IMR-90 (cell line): ENCODE measurements around the gene ZXDC. TPM values are rescaled to one million over a fixed set of nuclear protein-coding genes. Genes with fewer than 3 reads are reported as not detected.

Experiments used
- ATAC-seq: fragments of 200-7000 bp; cut with Tn5 transposase; 2 replicates; pipeline ENCODE4 v1.9.1; 2020; ENCODE audit warnings: low read depth, mild to moderate bottlenecking, moderate library complexity
- BruUV-seq: library from RNA; stranded (reverse); fragments of 400-500 nt; replicated peaks from 2 replicates; lab custom pipeline; 2021; lab: Mats Ljungman, UMichigan
- CTCF ChIA-PET: fragments of 300-600 bp; formaldehyde crosslinking; extraction: SDS; loops from one replicate; lab custom pipeline; 2021; ENCODE audit warnings: antibody characterized with exemption; lab: Yijun Ruan, JAX
- POLR2A ChIA-PET: fragments of 300-600 bp; sonication (Branson Sonifier 250); formaldehyde crosslinking; loops from one replicate; lab custom pipeline; 2022; ENCODE audit warnings: antibody characterized with exemption; ENCODE audit not compliant: unreplicated experiment; lab: Charles Lee
- DNase-seq: peaks from one replicate; pipeline ENCODE4 v3.0.0; 2013
- H2AFZ ChIP-seq: replicated peaks from 2 replicates; pipeline ENCODE3; 2013; ENCODE audit warnings: low read length, mild to moderate bottlenecking; ENCODE audit not compliant: poor library complexity
- H2AK5ac ChIP-seq: 2 replicates; pipeline ENCODE4 v1.6.1; 2013; ENCODE audit warnings: low read depth, low read length, inconsistent platforms
- H2AK9ac ChIP-seq: replicated peaks from 2 replicates; pipeline ENCODE3; 2013; ENCODE audit warnings: mild to moderate bottlenecking, low read depth, low read length, moderate library complexity; ENCODE audit not compliant: poor library complexity
- H2BK120ac ChIP-seq: 2 replicates; pipeline ENCODE4 v1.6.1; 2013; ENCODE audit warnings: low read depth, low read length, inconsistent platforms
- H2BK15ac ChIP-seq: 3 replicates; pipeline ENCODE4 v1.6.1; 2013; ENCODE audit warnings: low read depth, low read length, inconsistent platforms
- H2BK20ac ChIP-seq: 2 replicates; pipeline ENCODE4 v1.6.1; 2013; ENCODE audit warnings: low read depth, mild to moderate bottlenecking, inconsistent platforms, low read length, moderate library complexity
- H2BK5ac ChIP-seq: 2 replicates; pipeline ENCODE4 v1.6.1; 2013; ENCODE audit warnings: mild to moderate bottlenecking, low read depth, low read length, inconsistent platforms; ENCODE audit not compliant: poor library complexity, severe bottlenecking
- H3K14ac ChIP-seq: replicated peaks from 2 replicates; pipeline ENCODE4 v1.6.1; 2013; ENCODE audit warnings: low read depth, low read length, inconsistent platforms
- H3K18ac ChIP-seq: 2 replicates; pipeline ENCODE4 v1.6.1; 2013; ENCODE audit warnings: low read depth, low read length, control low read depth
- H3K23ac ChIP-seq: 2 replicates; pipeline ENCODE4 v1.6.1; 2013; ENCODE audit warnings: low read depth, low read length, inconsistent platforms
- H3K27ac ChIP-seq: 2 replicates; pipeline ENCODE4 v1.5.1; 2013; ENCODE audit warnings: mild to moderate bottlenecking, control low read depth, low read length; ENCODE audit not compliant: insufficient read depth
- H3K27me3 ChIP-seq: 2 replicates; pipeline ENCODE4 v1.6.1; 2013; ENCODE audit warnings: low read length; ENCODE audit not compliant: control insufficient read depth, insufficient read depth
- H3K36me3 ChIP-seq: 2 replicates; pipeline ENCODE4 v1.6.1; 2013; ENCODE audit warnings: low read length, mixed read lengths; ENCODE audit not compliant: control insufficient read depth, insufficient read depth
- H3K4ac ChIP-seq: 2 replicates; pipeline ENCODE4 v1.6.1; 2013; ENCODE audit warnings: low read depth, low read length, inconsistent platforms
- H3K4me1 ChIP-seq: 2 replicates; pipeline ENCODE4 v1.6.1; 2013; ENCODE audit warnings: low read length, mixed read lengths; ENCODE audit not compliant: control insufficient read depth, insufficient read depth
- H3K4me2 ChIP-seq: 2 replicates; pipeline ENCODE4 v1.6.1; 2013; ENCODE audit warnings: low read depth, mild to moderate bottlenecking, control low read depth, low read length, moderate library complexity
- H3K4me3 ChIP-seq: 2 replicates; pipeline ENCODE4 v1.5.1; 2013; ENCODE audit warnings: low read depth, mild to moderate bottlenecking, control low read depth, low read length, moderate library complexity; ENCODE audit not compliant: insufficient read depth
- H3K56ac ChIP-seq: 2 replicates; pipeline ENCODE4 v1.6.1; 2013; ENCODE audit warnings: low read length, inconsistent platforms; ENCODE audit not compliant: insufficient read depth; ENCODE audit errors: extremely low read depth
- H3K79me1 ChIP-seq, 2 experiments: 2 replicates each; pipeline ENCODE4 v1.6.1; 2013; ENCODE audit warnings: low read length in 2 of 2, inconsistent platforms in 1 of 2, low read depth in 1 of 2
- H3K9ac ChIP-seq: 2 replicates; pipeline ENCODE4 v1.6.1; 2013; ENCODE audit warnings: low read depth, low read length, control low read depth
- H3K9me1 ChIP-seq: 2 replicates; pipeline ENCODE4 v1.6.1; 2013; ENCODE audit warnings: low read length, inconsistent platforms; ENCODE audit not compliant: insufficient read depth
- H3K9me3 ChIP-seq: 2 replicates; pipeline ENCODE4 v1.6.1; 2013; ENCODE audit warnings: low read length; ENCODE audit not compliant: control insufficient read depth, insufficient read depth
- H4K20me1 ChIP-seq: 2 replicates; pipeline ENCODE4 v1.6.1; 2013; ENCODE audit warnings: low read length, inconsistent platforms; ENCODE audit not compliant: insufficient read depth
- H4K5ac ChIP-seq: 2 replicates; pipeline ENCODE4 v1.6.1; 2013; ENCODE audit warnings: mild to moderate bottlenecking, low read depth, low read length, control low read depth
- H4K8ac ChIP-seq, 2 experiments: 2 replicates each; pipeline ENCODE4 v1.6.1; 2013; ENCODE audit warnings: low read depth in 2 of 2, low read length in 2 of 2, control low read depth in 1 of 2, inconsistent platforms in 1 of 2
- H4K91ac ChIP-seq: 2 replicates; pipeline ENCODE4 v1.6.1; 2013; ENCODE audit warnings: low read depth, low read length, inconsistent platforms; ENCODE audit not compliant: insufficient read depth
- BHLHE40 ChIP-seq: fragments of 150-350 bp; IDR thresholded peaks from 2 replicates; pipeline ENCODE4 v1.6.1; 2016; ENCODE audit warnings: mild to moderate bottlenecking, low read depth, low read length
- CEBPB ChIP-seq: IDR thresholded peaks from 2 replicates; pipeline ENCODE4 v1.6.1; 2012; ENCODE audit warnings: low read depth, low read length, improper control_type of control experiment
- CHD1 ChIP-seq: IDR thresholded peaks from 2 replicates; pipeline ENCODE4 v1.6.1; 2012; ENCODE audit warnings: low read depth, low read length, improper control_type of control experiment
- FOS ChIP-seq: fragments of 150-350 bp; IDR thresholded peaks from 2 replicates; pipeline ENCODE4 v1.6.1; 2016; ENCODE audit warnings: low read depth, low read length
- MAFK ChIP-seq: IDR thresholded peaks from 2 replicates; pipeline ENCODE4 v1.6.1; 2012; ENCODE audit warnings: low read depth, low read length, improper control_type of control experiment
- MAZ ChIP-seq: IDR thresholded peaks from 2 replicates; pipeline ENCODE4 v1.6.1; 2012; ENCODE audit warnings: low read depth, mild to moderate bottlenecking, low read length, improper control_type of control experiment, moderate library complexity, borderline replicate concordance
- MXI1 ChIP-seq: IDR thresholded peaks from 2 replicates; pipeline ENCODE4 v1.6.1; 2012; ENCODE audit warnings: low read depth, mild to moderate bottlenecking, low read length, moderate library complexity, borderline replicate concordance
- NFE2L2 ChIP-seq: fragments of 150-350 bp; IDR thresholded peaks from 2 replicates; pipeline ENCODE4 v1.6.1; 2016; ENCODE audit warnings: low read depth, mild to moderate bottlenecking, low read length
- POLR2A ChIP-seq: IDR thresholded peaks from 2 replicates; pipeline ENCODE4 v1.6.1; 2012; ENCODE audit warnings: mild to moderate bottlenecking, low read depth, low read length
- RAD21 ChIP-seq: IDR thresholded peaks from 2 replicates; pipeline ENCODE4 v1.6.1; 2012; ENCODE audit warnings: low read length, improper control_type of control experiment
- RCOR1 ChIP-seq: IDR thresholded peaks from 2 replicates; pipeline ENCODE4 v1.6.1; 2012; ENCODE audit warnings: mild to moderate bottlenecking, low read length, improper control_type of control experiment; ENCODE audit not compliant: insufficient replicate concordance
- RFX5 ChIP-seq: IDR thresholded peaks from 2 replicates; pipeline ENCODE4 v1.8.0; 2012; ENCODE audit warnings: low read depth, mild to moderate bottlenecking, low read length, moderate library complexity
- SMC3 ChIP-seq: fragments of 150-350 bp; IDR thresholded peaks from 2 replicates; pipeline ENCODE4 v1.6.1; 2016; ENCODE audit warnings: low read depth, mild to moderate bottlenecking, antibody characterized with exemption, low read length, moderate library complexity
- WGBS, 2 experiments: methylation state at CpG; one replicate each; pipeline versions ENCODE4 v1.1.5 to v1.1.7; 2013; ENCODE audit warnings: missing lambda C conversion rate in 2 of 2; ENCODE audit not compliant: insufficient read length in 1 of 2; ENCODE audit errors: extremely low coverage in 2 of 2; 5-methylcytosine and 5-hydroxymethylcytosine counted together
- dilution Hi-C: fragments of 300-500 bp; cut with HindIII; formaldehyde crosslinking; loops from one replicate; pipeline ENCODE4 v1.14.3; 2018; ENCODE audit warnings: low sequenced_read_pairs; ENCODE audit not compliant: unreplicated experiment
- in situ Hi-C: fragments of 300-500 bp; cut with MboI; formaldehyde crosslinking; loops from 3 replicates; pipeline ENCODE4 v1.14.3; 2019; ENCODE audit warnings: low sequenced_read_pairs, inconsistent platforms, mixed read lengths
- intact Hi-C: fragments of 100-400 bp; cut with micrococcal nuclease; formaldehyde crosslinking; loops from 2 replicates; pipeline ENCODE4 v1.10.0; 2022
- polyA plus RNA-seq, 3 experiments: library from polyadenylated mRNA; depleted of rRNA; stranded (reverse); fragments of >200 nt; gene quantifications; 2 replicates each; pipeline ENCODE4 v1.2.3, GENCODE V29; 2012; ENCODE audit warnings: low replicate concordance in 1 of 3
- total RNA-seq: library from RNA; depleted of rRNA; stranded (reverse); fragments of >200 nt; gene quantifications from 2 replicates; pipeline ENCODE4 v1.2.3, GENCODE V29; 2012
- TF ChIP-seq, protein P1 (sequence below): fragments of 150-350 bp; IDR thresholded peaks from 2 replicates; pipeline ENCODE4 v1.6.1; 2017; ENCODE audit warnings: mild to moderate bottlenecking, antibody characterized with exemption, low read length, low read depth
- TF ChIP-seq, protein P2 (sequence below): conservative IDR thresholded peaks from 2 replicates; pipeline ENCODE4 v1.5.1; 2012; ENCODE audit warnings: mild to moderate bottlenecking, low read depth, low read length, improper control_type of control experiment
- TF ChIP-seq, protein P3 (sequence below): fragments of 150-350 bp; IDR thresholded peaks from 2 replicates; pipeline ENCODE4 v1.6.1; 2016; ENCODE audit warnings: low read depth, mild to moderate bottlenecking, low read length, moderate library complexity, borderline replicate concordance

ZXDC gene
- total and polyA plus RNA-seq, 2 of the 4 experiments (the other 2 are of a cell fraction) = 11.5 to 14.3 TPM

DNA sequence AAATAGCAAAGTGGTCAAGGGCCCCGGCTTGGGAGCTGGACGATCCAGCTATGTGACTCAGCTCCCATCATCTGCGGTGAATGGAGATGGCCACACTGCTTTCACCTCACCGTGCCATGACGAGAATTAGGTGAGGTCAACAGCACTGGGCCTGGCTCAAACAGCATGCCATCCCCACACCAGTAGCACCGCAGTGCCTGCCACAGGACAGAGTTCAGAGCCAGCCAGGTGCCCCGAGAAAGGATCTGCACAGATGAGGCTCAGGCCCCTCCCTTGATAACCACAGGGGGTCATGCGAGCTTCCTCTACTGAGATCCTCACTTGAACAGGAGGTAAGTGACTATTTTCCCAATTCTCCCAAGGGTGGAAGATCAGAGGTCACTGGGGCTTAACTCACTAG, 29.4 kb downstream of the ZXDC start:
- intact Hi-C loops = no loop called here
- H3K4me2 ChIP-seq = no peak overlapping the region
- no peak overlapping the region for H3K4ac ChIP-seq
- no peak overlapping the region for H2AFZ ChIP-seq
- H3K18ac ChIP-seq = no peak overlapping the region
- peaks cover 16% of the 10 kb centered on the region; the same call in 1 of the 2 replicates for H3K9me1 ChIP-seq
- no peak overlapping the region for H4K91ac ChIP-seq
- H3K14ac ChIP-seq = peak overlapping the region; percentile 4; the same call in 1 of the 2 replicates
- H3K9ac ChIP-seq = no peak overlapping the region
- H2BK20ac ChIP-seq = no peak overlapping the region
- no TSS peak for BruUV-seq
- H2BK120ac ChIP-seq = no peak overlapping the region
- no peak overlapping the region for H3K4me3 ChIP-seq
- no peak for DNase-seq
- peaks cover 0 to 5% of the 10 kb centered on the region in 2 experiments; a peak in 3 of 4 replicates for H3K79me1 ChIP-seq
- ATAC-seq = peak; percentile 25
- H3K9me3 ChIP-seq = no peaks in the 10 kb centered on the region
- CTCF ChIA-PET = no interaction called here
- H3K27ac ChIP-seq = no peak overlapping the region
- no peaks in the 10 kb centered on the region for H3K27me3 ChIP-seq
- no peak overlapping the region for H2AK5ac ChIP-seq
- H3K4me1 ChIP-seq = peaks cover 9% of the 10 kb centered on the region
- TF ChIP-seq FOS = no peak
- TF ChIP-seq MAFK = no peak
- no peak for TF ChIP-seq SMC3
- TF ChIP-seq, protein P1, sequence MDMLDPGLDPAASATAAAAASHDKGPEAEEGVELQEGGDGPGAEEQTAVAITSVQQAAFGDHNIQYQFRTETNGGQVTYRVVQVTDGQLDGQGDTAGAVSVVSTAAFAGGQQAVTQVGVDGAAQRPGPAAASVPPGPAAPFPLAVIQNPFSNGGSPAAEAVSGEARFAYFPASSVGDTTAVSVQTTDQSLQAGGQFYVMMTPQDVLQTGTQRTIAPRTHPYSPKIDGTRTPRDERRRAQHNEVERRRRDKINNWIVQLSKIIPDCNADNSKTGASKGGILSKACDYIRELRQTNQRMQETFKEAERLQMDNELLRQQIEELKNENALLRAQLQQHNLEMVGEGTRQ = no peak
- TF ChIP-seq, protein P2, sequence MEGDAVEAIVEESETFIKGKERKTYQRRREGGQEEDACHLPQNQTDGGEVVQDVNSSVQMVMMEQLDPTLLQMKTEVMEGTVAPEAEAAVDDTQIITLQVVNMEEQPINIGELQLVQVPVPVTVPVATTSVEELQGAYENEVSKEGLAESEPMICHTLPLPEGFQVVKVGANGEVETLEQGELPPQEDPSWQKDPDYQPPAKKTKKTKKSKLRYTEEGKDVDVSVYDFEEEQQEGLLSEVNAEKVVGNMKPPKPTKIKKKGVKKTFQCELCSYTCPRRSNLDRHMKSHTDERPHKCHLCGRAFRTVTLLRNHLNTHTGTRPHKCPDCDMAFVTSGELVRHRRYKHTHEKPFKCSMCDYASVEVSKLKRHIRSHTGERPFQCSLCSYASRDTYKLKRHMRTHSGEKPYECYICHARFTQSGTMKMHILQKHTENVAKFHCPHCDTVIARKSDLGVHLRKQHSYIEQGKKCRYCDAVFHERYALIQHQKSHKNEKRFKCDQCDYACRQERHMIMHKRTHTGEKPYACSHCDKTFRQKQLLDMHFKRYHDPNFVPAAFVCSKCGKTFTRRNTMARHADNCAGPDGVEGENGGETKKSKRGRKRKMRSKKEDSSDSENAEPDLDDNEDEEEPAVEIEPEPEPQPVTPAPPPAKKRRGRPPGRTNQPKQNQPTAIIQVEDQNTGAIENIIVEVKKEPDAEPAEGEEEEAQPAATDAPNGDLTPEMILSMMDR = no peak
- no peak for TF ChIP-seq MXI1
- TF ChIP-seq, protein P3, sequence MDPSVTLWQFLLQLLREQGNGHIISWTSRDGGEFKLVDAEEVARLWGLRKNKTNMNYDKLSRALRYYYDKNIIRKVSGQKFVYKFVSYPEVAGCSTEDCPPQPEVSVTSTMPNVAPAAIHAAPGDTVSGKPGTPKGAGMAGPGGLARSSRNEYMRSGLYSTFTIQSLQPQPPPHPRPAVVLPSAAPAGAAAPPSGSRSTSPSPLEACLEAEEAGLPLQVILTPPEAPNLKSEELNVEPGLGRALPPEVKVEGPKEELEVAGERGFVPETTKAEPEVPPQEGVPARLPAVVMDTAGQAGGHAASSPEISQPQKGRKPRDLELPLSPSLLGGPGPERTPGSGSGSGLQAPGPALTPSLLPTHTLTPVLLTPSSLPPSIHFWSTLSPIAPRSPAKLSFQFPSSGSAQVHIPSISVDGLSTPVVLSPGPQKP = no peak
- TF ChIP-seq CEBPB = no peak
- TF ChIP-seq CHD1 = no peak
- TF ChIP-seq RFX5 = no peak
- TF ChIP-seq POLR2A = no peak
- TF ChIP-seq RAD21 = no peak
- no peak for TF ChIP-seq NFE2L2
- TF ChIP-seq BHLHE40 = no peak
- TF ChIP-seq MAZ = no peak
- TF ChIP-seq RCOR1 = no peak
- H2BK5ac ChIP-seq = no peak overlapping the region
- dilution Hi-C loops = no loop called here
- H2BK15ac ChIP-seq = no peak overlapping the region
- no peak overlapping the region for H3K56ac ChIP-seq
- no peak overlapping the region for H4K5ac ChIP-seq
- no peak overlapping the region for H2AK9ac ChIP-seq
- peaks cover 8% of the 10 kb centered on the region; the same call in 1 of the 2 replicates for H4K20me1 ChIP-seq
- POLR2A ChIA-PET = no interaction called here
- H3K36me3 ChIP-seq = peaks cover 3% of the 10 kb centered on the region
- no CpG with 5 or more reads among the region's 8 CpGs for WGBS, 2 experiments
- 0 out of 4 replicates have a peak overlapping the region, but pooled peaks of 1 of the 2 experiments have one; percentile 15 for H4K8ac ChIP-seq
- in situ Hi-C loops = no loop called here
- H3K23ac ChIP-seq = no peak overlapping the region
